H9 (cell line): Measurements from ENCODE around the gene CACNA2D3. TPM values are rescaled to one million over a fixed set of nuclear protein-coding genes. Genes with fewer than 3 reads are reported as not detected.

Experiments
- DNase-seq: peaks from one replicate; pipeline ENCODE4 v3.0.0-alpha.2; 2017
- H2AFZ ChIP-seq: one replicate; pipeline ENCODE4 v1.6.1; 2013; ENCODE audit warnings: mild to moderate bottlenecking, low read length, control low read depth, moderate library complexity
- H2AK5ac ChIP-seq: 2 replicates; pipeline ENCODE4 v1.6.1; 2013; ENCODE audit warnings: low read length, control low read depth, mixed read lengths; ENCODE audit not compliant: insufficient read length
- H2BK120ac ChIP-seq: one replicate; pipeline ENCODE4 v1.6.1; 2013; ENCODE audit warnings: low read depth, mild to moderate bottlenecking, low read length, control low read depth, inconsistent platforms; ENCODE audit not compliant: poor library complexity, severe bottlenecking
- H2BK12ac ChIP-seq: 2 replicates; pipeline ENCODE4 v1.6.1; 2013; ENCODE audit warnings: low read length, control low read depth, mixed read lengths, low read depth; ENCODE audit not compliant: insufficient read length
- H2BK15ac ChIP-seq: 2 replicates; pipeline ENCODE4 v1.6.1; 2013; ENCODE audit warnings: low read depth, low read length, control low read depth
- H2BK20ac ChIP-seq: one replicate; pipeline ENCODE4 v1.6.1; 2013; ENCODE audit warnings: low read depth, mild to moderate bottlenecking, low read length, control low read depth, inconsistent platforms; ENCODE audit not compliant: poor library complexity, severe bottlenecking
- H2BK5ac ChIP-seq: 2 replicates; pipeline ENCODE4 v1.6.1; 2013; ENCODE audit warnings: low read length, control low read depth, mixed read lengths; ENCODE audit not compliant: insufficient read length
- H3K14ac ChIP-seq: 2 replicates; pipeline ENCODE4 v1.6.1; 2013; ENCODE audit warnings: low read length, control low read depth; ENCODE audit not compliant: insufficient read depth
- H3K18ac ChIP-seq: 2 replicates; pipeline ENCODE4 v1.6.1; 2013; ENCODE audit warnings: low read depth, mild to moderate bottlenecking, mixed read lengths, low read length, control low read depth; ENCODE audit not compliant: insufficient read length
- H3K23ac ChIP-seq: 2 replicates; pipeline ENCODE4 v1.6.1; 2013; ENCODE audit warnings: low read length, control low read depth, mixed read lengths, low read depth; ENCODE audit not compliant: insufficient read length
- H3K23me2 ChIP-seq: 2 replicates; pipeline ENCODE4 v1.6.1; 2013; ENCODE audit warnings: low read depth, mild to moderate bottlenecking, mixed read lengths, low read length, control low read depth; ENCODE audit not compliant: insufficient read length, poor library complexity, severe bottlenecking
- H3K27ac ChIP-seq: 2 replicates; pipeline ENCODE4 v1.5.1; 2013; ENCODE audit warnings: low read length, control low read depth, mixed read lengths, low read depth; ENCODE audit not compliant: insufficient read length
- H3K27me3 ChIP-seq: 2 replicates; pipeline ENCODE4 v1.6.1; 2013; ENCODE audit warnings: low read length, control low read depth, inconsistent platforms; ENCODE audit not compliant: insufficient read depth
- H3K4ac ChIP-seq: 2 replicates; pipeline ENCODE4 v1.6.1; 2013; ENCODE audit warnings: low read depth, mild to moderate bottlenecking, control low read depth, inconsistent platforms, low read length, moderate library complexity
- H3K4me1 ChIP-seq: 2 replicates; pipeline ENCODE4 v1.6.1; 2013; ENCODE audit warnings: low read length, control low read depth, inconsistent platforms; ENCODE audit not compliant: insufficient read depth
- H3K4me2 ChIP-seq: 2 replicates; pipeline ENCODE4 v1.6.1; 2013; ENCODE audit warnings: low read length, control low read depth, mixed read lengths; ENCODE audit not compliant: insufficient read length, insufficient read depth
- H3K56ac ChIP-seq: 2 replicates; pipeline ENCODE4 v1.6.1; 2013; ENCODE audit warnings: low read depth, mild to moderate bottlenecking, mixed read lengths, low read length, control low read depth; ENCODE audit not compliant: insufficient read length
- H3K79me1 ChIP-seq: 2 replicates; pipeline ENCODE4 v1.6.1; 2013; ENCODE audit warnings: low read depth, mild to moderate bottlenecking, moderate library complexity, low read length, control low read depth, inconsistent platforms; ENCODE audit not compliant: insufficient read depth, poor library complexity, severe bottlenecking
- H3K79me2 ChIP-seq: 2 replicates; pipeline ENCODE4 v1.6.1; 2013; ENCODE audit warnings: low read length, control low read depth, inconsistent platforms; ENCODE audit not compliant: insufficient read depth
- H3K9ac ChIP-seq: 2 replicates; pipeline ENCODE4 v1.6.1; 2013; ENCODE audit warnings: low read length, control low read depth, mixed read lengths; ENCODE audit not compliant: insufficient read length; ENCODE audit errors: extremely low read depth
- H3K9me3 ChIP-seq: one replicate; pipeline ENCODE4 v1.6.1; 2013; ENCODE audit warnings: low read depth, low read length, inconsistent platforms; ENCODE audit not compliant: control insufficient read depth
- H3T11ph ChIP-seq: one replicate; pipeline ENCODE4 v1.6.1; 2013; ENCODE audit warnings: mild to moderate bottlenecking, low read length, control low read depth, inconsistent platforms
- H4K20me1 ChIP-seq: one replicate; pipeline ENCODE4 v1.6.1; 2013; ENCODE audit not compliant: control insufficient read depth, insufficient read length, insufficient read depth
- H4K5ac ChIP-seq: 2 replicates; pipeline ENCODE4 v1.6.1; 2013; ENCODE audit warnings: low read depth, mild to moderate bottlenecking, mixed read lengths, low read length, control low read depth; ENCODE audit not compliant: insufficient read length
- H4K8ac ChIP-seq: replicated peaks from 2 replicates; pipeline ENCODE4 v1.6.1; 2013; ENCODE audit warnings: low read length, control low read depth, mixed read lengths, low read depth; ENCODE audit not compliant: insufficient read length
- H4K91ac ChIP-seq: 2 replicates; pipeline ENCODE4 v1.6.1; 2013; ENCODE audit warnings: low read depth, mild to moderate bottlenecking, moderate library complexity, mixed read lengths, low read length, control low read depth; ENCODE audit not compliant: insufficient read length
- H3K27ac Mint-ChIP-seq, 3 experiments: 2 replicates in 2 of 3; 3 replicates in 1 of 3; pipeline ENCODE4 v1.8.0; 2020 to 2021; ENCODE audit warnings: mixed read lengths in 3 of 3, mild to moderate bottlenecking in 1 of 3, moderate library complexity in 1 of 3
- H3K27me3 Mint-ChIP-seq: 2 replicates; pipeline ENCODE4 v1.8.0; 2021; ENCODE audit warnings: low read depth, mild to moderate bottlenecking, moderate library complexity, mixed read lengths
- H3K36me3 Mint-ChIP-seq, 3 experiments: 2 replicates in 2 of 3; 3 replicates in 1 of 3; pipeline ENCODE4 v1.8.0; 2020 to 2021; ENCODE audit warnings: low read depth in 3 of 3, mixed read lengths in 3 of 3; ENCODE audit not compliant: insufficient read depth in 1 of 3
- H3K4me1 Mint-ChIP-seq, 2 experiments: 2 replicates each; pipeline ENCODE4 v1.8.0; 2020; ENCODE audit warnings: mixed read lengths in 2 of 2
- H3K4me3 Mint-ChIP-seq, 2 experiments: 2 replicates in 1 of 2; 3 replicates in 1 of 2; pipeline ENCODE4 v1.8.0; 2020 to 2021; ENCODE audit warnings: mild to moderate bottlenecking in 2 of 2, mixed read lengths in 2 of 2, moderate library complexity in 1 of 2
- H3K9me3 Mint-ChIP-seq, 2 experiments: 2 replicates in 1 of 2; 3 replicates in 1 of 2; pipeline ENCODE4 v1.8.0; 2020; ENCODE audit warnings: mild to moderate bottlenecking in 2 of 2, mixed read lengths in 2 of 2, moderate library complexity in 1 of 2
- WGBS: extraction: QIAGEN DNeasy Blood & Tissue Kit; methylation state at CpG from one replicate; pipeline ENCODE4 v1.1.7; 2013; ENCODE audit warnings: missing lambda C conversion rate, low lambda C conversion rate, mixed read lengths; ENCODE audit not compliant: insufficient read length; ENCODE audit errors: extremely low coverage; 5-methylcytosine and 5-hydroxymethylcytosine counted together
- total RNA-seq: library from RNA; stranded (reverse); gene quantifications from 2 replicates; pipeline ENCODE4 v1.2.1, GENCODE V29; 2021
- TF ChIP-seq, protein P1 (sequence below): fragments of 200-600 bp; sonication (generic); conservative IDR thresholded peaks from 3 replicates; pipeline ENCODE4 v1.8.0; 2021; ENCODE audit warnings: antibody characterized with exemption, mild to moderate bottlenecking

The CACNA2D3 gene
- total RNA-seq, 1 experiment from 2014 or later: 3.2 TPM

DNA sequence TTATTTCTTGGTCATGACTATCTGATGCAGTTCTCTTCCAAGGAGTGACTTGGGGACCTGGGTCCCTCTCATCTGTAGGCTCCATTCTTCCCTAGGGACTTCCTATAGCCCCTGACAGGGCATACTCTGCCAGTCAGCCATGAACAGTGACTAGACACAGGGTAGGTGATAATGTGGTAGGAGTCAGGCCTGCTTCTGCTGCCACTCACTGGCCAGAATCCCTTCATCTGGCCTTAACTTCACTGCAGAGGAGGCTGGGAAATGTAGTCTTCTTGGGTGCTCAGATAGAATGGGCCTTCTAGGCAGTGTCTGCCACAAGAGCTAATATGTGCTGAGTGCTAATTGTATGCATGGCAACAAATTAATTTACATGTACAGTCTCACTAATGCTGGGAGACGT is 84.5 kb downstream of the CACNA2D3 start:
- WGBS: no CpG with 5 or more reads among the region's 1 CpG
- peaks cover 0 to 7% of the 10 kb centered on the region in 2 experiments; a peak in 2 of 4 replicates for H3K4me1 Mint-ChIP-seq

More for the DNA sequence above, 84.5 kb downstream of the CACNA2D3 start:
- H3K9me3 Mint-ChIP-seq: peaks cover 0 to 2% of the 10 kb centered on the region in 2 experiments; a peak in 3 of 5 replicates
- Histone ChIP-seq H3K18ac (no peak overlapping the region), H3K27me3 (no peaks in the 10 kb centered on the region), H2BK20ac (no peak overlapping the region), H2AK5ac (no peak overlapping the region), H3K56ac (no peak overlapping the region), H3K27ac (no peak overlapping the region), H2BK120ac (no peak overlapping the region), H3K4me2 (no peak overlapping the region), H4K8ac (no peak overlapping the region), H2AFZ (no peak overlapping the region), H3K4me1 (no peaks in the 10 kb centered on the region), H2BK5ac (no peak overlapping the region), H4K20me1 (no peaks in the 10 kb centered on the region), H3K9me3 (no peaks in the 10 kb centered on the region), H3K23ac (no peak overlapping the region), H3K4ac (no peak overlapping the region), H2BK12ac (no peak overlapping the region), H4K5ac (no peak overlapping the region), H3K79me2 (no peaks in the 10 kb centered on the region), H3K14ac (no peak overlapping the region), H3T11ph (no peak overlapping the region), H3K9ac (no peak overlapping the region), H4K91ac (no peak overlapping the region), H3K79me1 (no peaks in the 10 kb centered on the region), H3K23me2 (no peaks in the 10 kb centered on the region), H2BK15ac (no peak overlapping the region)
- TF ChIP-seq, protein P1, sequence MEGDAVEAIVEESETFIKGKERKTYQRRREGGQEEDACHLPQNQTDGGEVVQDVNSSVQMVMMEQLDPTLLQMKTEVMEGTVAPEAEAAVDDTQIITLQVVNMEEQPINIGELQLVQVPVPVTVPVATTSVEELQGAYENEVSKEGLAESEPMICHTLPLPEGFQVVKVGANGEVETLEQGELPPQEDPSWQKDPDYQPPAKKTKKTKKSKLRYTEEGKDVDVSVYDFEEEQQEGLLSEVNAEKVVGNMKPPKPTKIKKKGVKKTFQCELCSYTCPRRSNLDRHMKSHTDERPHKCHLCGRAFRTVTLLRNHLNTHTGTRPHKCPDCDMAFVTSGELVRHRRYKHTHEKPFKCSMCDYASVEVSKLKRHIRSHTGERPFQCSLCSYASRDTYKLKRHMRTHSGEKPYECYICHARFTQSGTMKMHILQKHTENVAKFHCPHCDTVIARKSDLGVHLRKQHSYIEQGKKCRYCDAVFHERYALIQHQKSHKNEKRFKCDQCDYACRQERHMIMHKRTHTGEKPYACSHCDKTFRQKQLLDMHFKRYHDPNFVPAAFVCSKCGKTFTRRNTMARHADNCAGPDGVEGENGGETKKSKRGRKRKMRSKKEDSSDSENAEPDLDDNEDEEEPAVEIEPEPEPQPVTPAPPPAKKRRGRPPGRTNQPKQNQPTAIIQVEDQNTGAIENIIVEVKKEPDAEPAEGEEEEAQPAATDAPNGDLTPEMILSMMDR: no peak
- no peak for DNase-seq
- no peaks in the 10 kb centered on the region for H3K27me3 Mint-ChIP-seq
- no peak overlapping the region for H3K4me3 Mint-ChIP-seq
- no peak overlapping the region for H3K27ac Mint-ChIP-seq
- H3K36me3 Mint-ChIP-seq: peaks cover 0 to 2% (median 0%) of the 10 kb centered on the region in 3 experiments; a peak in 1 of 7 replicates
